Liver (tissue), 9 donors: ENCODE results near the gene EFCAB7. TPM values are rescaled to one million over a fixed set of nuclear protein-coding genes. Genes with fewer than 3 reads are reported as not detected.

Experiments used
- DNase-seq: peaks from one replicate; pipeline ENCODE4 v3.0.0-alpha.2; 2017; ENCODE audit warnings: low spot score
- H3K27ac ChIP-seq, 2 donors: one replicate each; pipeline ENCODE4 v1.7.0; 2013; ENCODE audit warnings: inconsistent platforms in 2 of 2, low read length in 2 of 2, control low read depth in 1 of 2, low read depth in 1 of 2, mild to moderate bottlenecking in 1 of 2
- H3K27me3 ChIP-seq, 4 donors: one replicate each; pipeline versions ENCODE4 v1.6.1 to v1.7.0; 2013; ENCODE audit warnings: low read length in 3 of 4, inconsistent platforms in 1 of 4, mild to moderate bottlenecking in 1 of 4, moderate library complexity in 1 of 4; ENCODE audit not compliant: control insufficient read depth in 4 of 4, insufficient read depth in 4 of 4
- H3K36me3 ChIP-seq, 4 donors: one replicate each; pipeline versions ENCODE4 v1.6.1 to v1.7.0; 2013; ENCODE audit warnings: low read length in 3 of 4, mild to moderate bottlenecking in 3 of 4, low read depth in 1 of 4, moderate library complexity in 1 of 4; ENCODE audit not compliant: control insufficient read depth in 4 of 4, insufficient read depth in 3 of 4
- H3K4me1 ChIP-seq, 4 donors: one replicate each; pipeline versions ENCODE4 v1.6.1 to v1.7.0; 2013; ENCODE audit warnings: low read length in 3 of 4, mild to moderate bottlenecking in 3 of 4, moderate library complexity in 1 of 4; ENCODE audit not compliant: control insufficient read depth in 4 of 4, insufficient read depth in 4 of 4
- H3K4me3 ChIP-seq, 3 donors: one replicate each; pipeline versions ENCODE4 v1.6.1 to v1.7.0; 2013; ENCODE audit warnings: low read length in 3 of 3, control low read depth in 1 of 3, low read depth in 1 of 3, mild to moderate bottlenecking in 1 of 3
- H3K9ac ChIP-seq, 2 donors: one replicate each; pipeline ENCODE4 v1.7.0; 2013; ENCODE audit warnings: low read length in 2 of 2, mild to moderate bottlenecking in 2 of 2, moderate library complexity in 2 of 2, control low read depth in 1 of 2, low read depth in 1 of 2
- H3K9me3 ChIP-seq, 4 donors: one replicate each; pipeline versions ENCODE4 v1.6.1 to v1.7.0; 2013; ENCODE audit warnings: low read length in 3 of 4; ENCODE audit not compliant: control insufficient read depth in 4 of 4
- EGR1 ChIP-seq, 2 donors: IDR thresholded peaks; 2 replicates each; pipeline ENCODE4 v1.6.1; 2016 to 2018; ENCODE audit warnings: antibody characterized with exemption in 2 of 2, low read depth in 2 of 2
- FOXA1 ChIP-seq: IDR thresholded peaks from 2 replicates; pipeline ENCODE4 v1.6.1; 2016; ENCODE audit warnings: antibody characterized with exemption
- FOXA2 ChIP-seq: IDR thresholded peaks from 2 replicates; pipeline ENCODE4 v1.6.1; 2016; ENCODE audit warnings: antibody characterized with exemption
- GABPA ChIP-seq, 2 donors: IDR thresholded peaks in 1 of 2; conservative IDR thresholded peaks in 1 of 2; 2 replicates each; pipeline ENCODE4 v1.6.1; 2016; ENCODE audit warnings: antibody characterized with exemption in 2 of 2, mild to moderate bottlenecking in 1 of 2, moderate library complexity in 1 of 2
- HNF4A ChIP-seq, 2 donors: conservative IDR thresholded peaks; 2 replicates each; pipeline ENCODE4 v1.6.1; 2016; ENCODE audit warnings: antibody characterized with exemption in 2 of 2, mild to moderate bottlenecking in 2 of 2
- HNF4G ChIP-seq: IDR thresholded peaks from 2 replicates; pipeline ENCODE4 v1.6.1; 2016; ENCODE audit warnings: antibody characterized with exemption
- JUND ChIP-seq, 2 donors: IDR thresholded peaks; 2 replicates each; pipeline ENCODE4 v1.6.1; 2016; ENCODE audit warnings: antibody characterized with exemption in 2 of 2
- NR2F2 ChIP-seq: IDR thresholded peaks from 2 replicates; pipeline ENCODE4 v1.6.1; 2016; ENCODE audit warnings: antibody characterized with exemption
- RAD21 ChIP-seq, 2 donors: IDR thresholded peaks; 2 replicates each; pipeline ENCODE4 v1.6.1; 2016; ENCODE audit warnings: antibody characterized with exemption in 2 of 2, mild to moderate bottlenecking in 2 of 2
- REST ChIP-seq: IDR thresholded peaks from 2 replicates; pipeline ENCODE4 v1.6.1; 2016; ENCODE audit warnings: antibody characterized with exemption, mild to moderate bottlenecking
- RXRA ChIP-seq, 2 donors: IDR thresholded peaks; 2 replicates each; pipeline ENCODE4 v1.6.1; 2017 to 2018; ENCODE audit warnings: antibody characterized with exemption in 2 of 2, mild to moderate bottlenecking in 1 of 2
- SP1 ChIP-seq: IDR thresholded peaks from 2 replicates; pipeline ENCODE4 v1.6.1; 2018; ENCODE audit warnings: antibody characterized with exemption, mild to moderate bottlenecking
- TAF1 ChIP-seq: conservative IDR thresholded peaks from 2 replicates; pipeline ENCODE4 v1.6.1; 2016; ENCODE audit warnings: antibody characterized with exemption, mild to moderate bottlenecking
- YY1 ChIP-seq: IDR thresholded peaks from 2 replicates; pipeline ENCODE4 v1.6.1; 2016; ENCODE audit warnings: antibody characterized with exemption, mild to moderate bottlenecking
- ZBTB33 ChIP-seq: IDR thresholded peaks from 2 replicates; pipeline ENCODE4 v1.6.1; 2016; ENCODE audit warnings: antibody characterized with exemption
- WGBS: extraction: QIAGEN DNeasy Blood & Tissue Kit; methylation state at CpG from one replicate; pipeline ENCODE4 v1.1.7; 2013; 5-methylcytosine and 5-hydroxymethylcytosine counted together
- polyA plus RNA-seq, 2 donors: library from polyadenylated mRNA; stranded (reverse) in 1 of 2; unstranded in 1 of 2; fragments of 200-250 nt in 1 of 2; fragments of >200 nt in 1 of 2; fragmentation: Nextera tagmentation in 1 of 2; extraction: Ambion mirVana in 1 of 2; gene quantifications; one replicate each; pipeline versions ENCODE4 v1.2.1 to v1.2.3, GENCODE V29; 2013 to 2015
- total RNA-seq, 2 donors: library from RNA; depleted of rRNA; stranded (reverse); fragments of >200 nt; gene quantifications; one replicate each; pipeline ENCODE4 v1.2.3, GENCODE V29; 2014
- TF ChIP-seq, protein P1 (sequence below): IDR thresholded peaks from 2 replicates; pipeline ENCODE4 v1.6.1; 2016; ENCODE audit warnings: antibody characterized with exemption
- TF ChIP-seq, protein P2 (sequence below): fragments of 150-350 bp; IDR thresholded peaks from 2 replicates; pipeline ENCODE4 v1.5.1; 2017; ENCODE audit warnings: improper control_type of control experiment, low read depth, low read length; ENCODE audit not compliant: missing input control
- TF ChIP-seq, protein P3 (sequence below): IDR thresholded peaks from 2 replicates; pipeline ENCODE4 v1.6.1; 2016; ENCODE audit warnings: antibody characterized with exemption
- donor health status: healthy.
- donor health status: healthy.
- donor health status: healthy.
- donor health status: healthy.
- donor health status: healthy.

The EFCAB7 gene
- total and polyA plus RNA-seq, 4 donors: 0.70 to 2.6 (median 1.9) TPM

DNA sequence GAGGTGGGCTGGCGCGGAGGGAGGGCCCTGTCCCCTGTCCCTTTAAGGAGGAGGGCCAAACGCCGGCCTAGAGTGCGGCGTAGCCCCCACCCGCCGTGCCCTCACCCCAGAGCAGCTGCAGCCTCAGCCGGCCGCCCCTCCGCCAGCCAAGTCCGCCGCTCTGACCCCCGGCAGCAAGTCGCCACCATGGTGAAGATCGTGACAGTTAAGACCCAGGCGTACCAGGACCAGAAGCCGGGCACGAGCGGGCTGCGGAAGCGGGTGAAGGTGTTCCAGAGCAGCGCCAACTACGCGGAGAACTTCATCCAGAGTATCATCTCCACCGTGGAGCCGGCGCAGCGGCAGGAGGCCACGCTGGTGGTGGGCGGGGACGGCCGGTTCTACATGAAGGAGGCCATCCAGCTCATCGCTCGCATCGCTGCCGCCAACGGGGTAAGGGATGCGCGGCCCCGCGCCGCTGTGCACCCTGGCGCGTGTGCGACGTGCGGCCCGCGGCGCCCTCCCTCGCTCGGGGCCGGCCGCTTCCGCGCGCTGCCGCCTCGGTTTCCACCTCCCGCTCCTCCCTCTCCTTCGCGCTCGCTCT is 70.1 kb downstream of the EFCAB7 start, which contains the start of gene PGM1:
Gene PGM1, plus strand, starts transcription at position 109 of the 583 bp plus-strand sequence. Its CDS starts 78 bp downstream, at position 187.
- no peaks in the 10 kb centered on the region for H3K9me3 ChIP-seq
- no peaks in the 10 kb centered on the region for H3K27me3 ChIP-seq
- DNase-seq: peak; percentile 67
- peak within 1 kb of the TSS; percentile 93 to 97 for H3K27ac ChIP-seq
- WGBS: under 1% methylated on average over 64 of the region's 64 CpGs
- no peaks in the 10 kb centered on the region for H3K36me3 ChIP-seq
- H3K4me1 ChIP-seq: peaks cover 10 to 39% (median 17%) of the 10 kb centered on the region in 4 donors
- H3K9ac ChIP-seq: peak within 1 kb of the TSS; percentile 93 to 96
- peak within 1 kb of the TSS; percentile 77 to 97 (median 84) for H3K4me3 ChIP-seq
- TF ChIP-seq REST (peak; percentile 42), TAF1 (peak; percentile 16), NR2F2 (no peak)

DNA sequence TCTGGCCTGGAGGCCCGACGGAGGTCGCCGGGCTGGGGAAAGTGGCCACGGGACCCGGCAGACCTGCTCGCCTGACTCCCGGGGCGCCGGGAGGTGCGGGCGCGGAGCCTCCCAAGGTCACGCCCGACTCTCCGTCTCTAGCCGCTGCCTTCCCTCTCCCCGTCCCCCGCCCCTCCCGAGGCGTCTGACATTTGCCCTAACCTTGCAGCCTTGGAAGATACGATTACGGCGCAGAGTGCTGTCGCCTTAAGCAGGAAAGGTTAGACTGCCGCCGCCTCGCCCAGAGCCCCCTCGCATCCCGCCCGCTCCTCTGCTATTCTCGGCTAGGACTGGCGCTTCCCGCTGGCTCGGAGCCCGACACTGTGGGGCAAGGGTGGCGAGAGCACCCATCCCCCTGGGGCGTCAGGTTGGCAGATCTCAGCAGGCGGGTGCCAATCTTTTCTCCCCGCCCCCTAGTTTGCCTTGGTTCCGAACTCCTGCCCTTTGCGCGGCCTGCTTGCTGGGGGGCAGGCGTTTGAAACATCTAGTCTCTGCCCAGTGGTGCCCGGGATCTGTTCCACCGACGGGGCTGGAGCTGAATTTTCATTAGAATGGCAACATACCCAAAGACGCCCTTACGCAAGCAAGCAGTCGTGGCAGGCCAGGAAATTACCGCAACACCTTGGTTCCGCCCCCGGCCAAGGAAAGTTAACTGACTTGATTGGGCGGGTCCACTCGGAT is 70.7 kb downstream of the EFCAB7 start:
- no peaks in the 10 kb centered on the region for H3K36me3 ChIP-seq
- peaks cover 10 to 36% (median 17%) of the 10 kb centered on the region in 4 donors for H3K4me1 ChIP-seq
- TF ChIP-seq FOXA2 (peak; percentile 37), HNF4G (peak; percentile 67), REST (peak; percentile 84), SP1 (peak; percentile 93), RXRA (IDR thresholded peaks at IDR 0.05) (peak; percentile 93 to 95), RAD21 (IDR thresholded peaks at IDR 0.05) (peak; percentile 49 to 54), GABPA (IDR thresholded peaks at IDR 0.05 in 1 of 2, conservative IDR thresholded peaks at IDR 0.05 in 1 of 2) (no peak), FOXA1 (no peak), NR2F2 (peak; percentile 39), YY1 (peak; percentile 75), ZBTB33 (peak; percentile 60), TAF1 (peak; percentile 92), JUND (IDR thresholded peaks at IDR 0.05) (peak; percentile 75 to 92), HNF4A (conservative IDR thresholded peaks at IDR 0.05) (peak; percentile 88 to 92), EGR1 (IDR thresholded peaks at IDR 0.05; ENCODE audit: low read depth in 2 of 2) (peak; percentile 22 to 47)
- TF ChIP-seq, protein P1, sequence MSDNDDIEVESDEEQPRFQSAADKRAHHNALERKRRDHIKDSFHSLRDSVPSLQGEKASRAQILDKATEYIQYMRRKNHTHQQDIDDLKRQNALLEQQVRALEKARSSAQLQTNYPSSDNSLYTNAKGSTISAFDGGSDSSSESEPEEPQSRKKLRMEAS: peak; percentile 88
- TF ChIP-seq, protein P2, sequence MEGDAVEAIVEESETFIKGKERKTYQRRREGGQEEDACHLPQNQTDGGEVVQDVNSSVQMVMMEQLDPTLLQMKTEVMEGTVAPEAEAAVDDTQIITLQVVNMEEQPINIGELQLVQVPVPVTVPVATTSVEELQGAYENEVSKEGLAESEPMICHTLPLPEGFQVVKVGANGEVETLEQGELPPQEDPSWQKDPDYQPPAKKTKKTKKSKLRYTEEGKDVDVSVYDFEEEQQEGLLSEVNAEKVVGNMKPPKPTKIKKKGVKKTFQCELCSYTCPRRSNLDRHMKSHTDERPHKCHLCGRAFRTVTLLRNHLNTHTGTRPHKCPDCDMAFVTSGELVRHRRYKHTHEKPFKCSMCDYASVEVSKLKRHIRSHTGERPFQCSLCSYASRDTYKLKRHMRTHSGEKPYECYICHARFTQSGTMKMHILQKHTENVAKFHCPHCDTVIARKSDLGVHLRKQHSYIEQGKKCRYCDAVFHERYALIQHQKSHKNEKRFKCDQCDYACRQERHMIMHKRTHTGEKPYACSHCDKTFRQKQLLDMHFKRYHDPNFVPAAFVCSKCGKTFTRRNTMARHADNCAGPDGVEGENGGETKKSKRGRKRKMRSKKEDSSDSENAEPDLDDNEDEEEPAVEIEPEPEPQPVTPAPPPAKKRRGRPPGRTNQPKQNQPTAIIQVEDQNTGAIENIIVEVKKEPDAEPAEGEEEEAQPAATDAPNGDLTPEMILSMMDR: no peak
- TF ChIP-seq, protein P3, sequence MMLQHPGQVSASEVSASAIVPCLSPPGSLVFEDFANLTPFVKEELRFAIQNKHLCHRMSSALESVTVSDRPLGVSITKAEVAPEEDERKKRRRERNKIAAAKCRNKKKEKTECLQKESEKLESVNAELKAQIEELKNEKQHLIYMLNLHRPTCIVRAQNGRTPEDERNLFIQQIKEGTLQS: peak; percentile 20
- H3K27me3 ChIP-seq: no peaks in the 10 kb centered on the region
- peak overlapping the region; percentile 78 to 93 for H3K9ac ChIP-seq
- peak overlapping the region; percentile 93 to 97 for H3K27ac ChIP-seq
- no peaks in the 10 kb centered on the region for H3K9me3 ChIP-seq
- 2% methylated on average over 55 of the region's 55 CpGs for WGBS
- peak; percentile 47 for DNase-seq
- peak overlapping the region; percentile 77 to 97 (median 84) for H3K4me3 ChIP-seq
